Body of pancreas (tissue), 4 donors: Measurements from ENCODE around the gene PRR29. TPM values are rescaled to one million over a fixed set of nuclear protein-coding genes. Genes with fewer than 3 reads are reported as not detected.

Source experiments
- ATAC-seq: fragments of 150-250 bp; one replicate; pipeline ENCODE4 v1.9.1; 2016
- DNase-seq, 4 donors: peaks; one replicate each; pipeline ENCODE4 v3.0.0-alpha.2; 2019
- H3K27ac ChIP-seq, 4 donors: fragments of 200-600 bp; sonication (generic); 1 replicate in 3 of 4; 2 replicates in 1 of 4; pipeline versions ENCODE4 v1.5.1 to v1.6.1; 2016 to 2019; ENCODE audit warnings: mild to moderate bottlenecking in 1 of 4, mixed read lengths in 1 of 4, moderate library complexity in 1 of 4
- H3K27me3 ChIP-seq, 2 donors: fragments of 200-600 bp; sonication (generic); one replicate each; pipeline ENCODE4 v1.6.0; 2016; ENCODE audit warnings: mild to moderate bottlenecking in 1 of 2
- H3K36me3 ChIP-seq, 2 donors: fragments of 200-600 bp; sonication (generic); replicated peaks in 1 of 2; 2 replicates each; pipeline ENCODE4 v1.5.1; 2016; ENCODE audit warnings: low read depth in 2 of 2; ENCODE audit not compliant: insufficient read depth in 1 of 2
- H3K4me1 ChIP-seq: fragments of 200-600 bp; sonication (generic); one replicate; pipeline ENCODE4 v1.6.0; 2016
- H3K4me3 ChIP-seq, 2 donors: fragments of 200-600 bp; sonication (generic); 1 replicate in 1 of 2; 2 replicates in 1 of 2; pipeline ENCODE4 v1.5.1; 2016 to 2019
- H3K9me3 ChIP-seq, 3 donors: fragments of 200-600 bp; sonication (generic); 1 replicate in 2 of 3; 2 replicates in 1 of 3; pipeline ENCODE4 v1.5.1; 2016
- CTCF ChIP-seq, 7 experiments: fragments of 450-650 bp in 4 of 7; fragments of 200-600 bp in 3 of 7; sonication (generic) in 3 of 7; IDR thresholded peaks; one replicate each; pipeline ENCODE4 v1.5.1; 2016 to 2019; ENCODE audit warnings: antibody characterized with exemption in 7 of 7
- POLR2A ChIP-seq, 3 donors: fragments of 450-650 bp; IDR thresholded peaks; one replicate each; pipeline ENCODE4 v1.6.1; 2016; ENCODE audit warnings: antibody characterized with exemption in 3 of 3, mild to moderate bottlenecking in 2 of 3
- WGBS, 2 donors: methylation state at CpG; one replicate each; pipeline ENCODE4 v1.1.5; 2017; 5-methylcytosine and 5-hydroxymethylcytosine counted together
- intact Hi-C: fragments of 100-400 bp; cut with DNase I; formaldehyde crosslinking; loops from one replicate; pipeline ENCODE4 v1.15.1; 2023
- total RNA-seq, 2 donors: library from RNA; depleted of rRNA; stranded (reverse); fragments of >200 nt; gene quantifications; one replicate each; pipeline ENCODE4 v1.1.0, GENCODE V29; 2016

PRR29 gene
- total RNA-seq, 2 donors from 2014 or later: 0.52 to 1.6 TPM

GRCh38 chr17:64036198-64036922 lies 38.2 kb downstream of the PRR29 start:
- Histone ChIP-seq H3K27ac (no peak overlapping the region), H3K4me3 (no peak overlapping the region), H3K27me3 (no peaks in the 10 kb centered on the region), H3K4me1 (peaks cover 15% of the 10 kb centered on the region), H3K36me3 (no peaks in the 10 kb centered on the region), H3K9me3 (no peaks in the 10 kb centered on the region)
- DNase-seq (no peak), ATAC-seq (no peak)
- TF ChIP-seq POLR2A (IDR thresholded peaks at IDR 0.05) (no peak), CTCF (IDR thresholded peaks at IDR 0.05) (no peak)
- WGBS, 2 donors: 90 to 91% methylated on average over 14 of the region's 14 CpGs
- intact Hi-C loops: loop anchor here (10.0 kb wide), 1 partner anchor 248 kb away; no protein-coding TSS in a partner anchor

GRCh38 chr17:64037180-64037579 lies 39.0 kb downstream of the PRR29 start:
- intact Hi-C loops: loop anchor here (10.0 kb wide), 1 partner anchor 248 kb away; no protein-coding TSS in a partner anchor
- Histone ChIP-seq H3K36me3 (no peaks in the 10 kb centered on the region), H3K4me3 (no peak overlapping the region), H3K9me3 (no peaks in the 10 kb centered on the region), H3K27me3 (no peaks in the 10 kb centered on the region), H3K27ac (no peak overlapping the region), H3K4me1 (peaks cover 18% of the 10 kb centered on the region)
- no peak for ATAC-seq
- TF ChIP-seq POLR2A (IDR thresholded peaks at IDR 0.05): no peak
- TF ChIP-seq CTCF (IDR thresholded peaks at IDR 0.05): no peak
- 80 to 85% methylated on average over 6 of the region's 6 CpGs for WGBS, 2 donors
- no peak for DNase-seq

GRCh38 chr17:64037802-64038201 lies 39.7 kb downstream of the PRR29 start:
- intact Hi-C loops: loop anchor here (10.0 kb wide), 1 partner anchor 247 kb away; no protein-coding TSS in a partner anchor
- Histone ChIP-seq H3K9me3 (no peaks in the 10 kb centered on the region), H3K4me1 (peaks cover 24% of the 10 kb centered on the region), H3K27ac (no peak overlapping the region), H3K27me3 (no peaks in the 10 kb centered on the region), H3K4me3 (no peak overlapping the region), H3K36me3 (no peaks in the 10 kb centered on the region)
- ATAC-seq (no peak), DNase-seq (no peak)
- 89 to 90% methylated on average over 5 of the region's 5 CpGs for WGBS, 2 donors
- TF ChIP-seq POLR2A (IDR thresholded peaks at IDR 0.05): no peak
- no peak for TF ChIP-seq CTCF (IDR thresholded peaks at IDR 0.05)

- intact Hi-C loops: loop anchor here (10.0 kb wide), 1 partner anchor 246 kb away; no protein-coding TSS in a partner anchor
- Histone ChIP-seq H3K27me3 (no peaks in the 10 kb centered on the region), H3K9me3 (no peaks in the 10 kb centered on the region), H3K36me3 (peaks cover 2 to 3% of the 10 kb centered on the region in 2 donors), H3K27ac (no peak overlapping the region), H3K4me1 (peaks cover 32% of the 10 kb centered on the region), H3K4me3 (no peak overlapping the region)
- ATAC-seq (no peak), DNase-seq (no peak)
- TF ChIP-seq POLR2A (IDR thresholded peaks at IDR 0.05) (no peak), CTCF (IDR thresholded peaks at IDR 0.05) (no peak)
- 87 to 90% methylated on average over 16 of the region's 16 CpGs for WGBS, 2 donors
Measured at GRCh38 chr17:64038331-64039105, 40.4 kb downstream of the PRR29 start.
